Stomach (tissue), 9 donors: ENCODE results near the gene TLK2. TPM values are rescaled to one million over a fixed set of nuclear protein-coding genes. Genes with fewer than 3 reads are reported as not detected.
"Not testable (repeated sequence)": the region's sequence is repeated elsewhere in the genome, so short reads cannot be mapped to it uniquely, and the experiment has no call there.

ENCODE experiments used
- DNase-seq, 2 donors: peaks; one replicate each; pipeline versions ENCODE4 v3.0.0 to v3.0.0-alpha.2; 2013 to 2019
- H3K27ac ChIP-seq, 5 donors: fragments of 200-600 bp in 4 of 5; sonication (generic) in 4 of 5; one replicate each; pipeline ENCODE4 v1.5.1; 2013 to 2019; ENCODE audit warnings: mild to moderate bottlenecking in 1 of 5, moderate library complexity in 1 of 5
- H3K27me3 ChIP-seq, 3 donors: fragments of 200-600 bp; sonication (generic); one replicate each; pipeline ENCODE4 v1.5.1; 2017 to 2019; ENCODE audit warnings: mixed run types in 1 of 3
- H3K36me3 ChIP-seq, 4 donors: fragments of 200-600 bp; sonication (generic); 1 replicate in 3 of 4; 2 replicates in 1 of 4; pipeline ENCODE4 v1.5.1; 2016 to 2019
- H3K4me1 ChIP-seq, 4 donors: fragments of 200-600 bp; sonication (generic); one replicate each; pipeline ENCODE4 v1.5.1; 2016 to 2019
- H3K4me3 ChIP-seq, 4 donors: fragments of 200-600 bp; sonication (generic) in 3 of 4; one replicate each; pipeline ENCODE4 v1.5.1; 2016 to 2019; ENCODE audit warnings: mild to moderate bottlenecking in 1 of 4
- H3K9me3 ChIP-seq, 4 donors: fragments of 200-600 bp; sonication (generic); one replicate each; pipeline ENCODE4 v1.5.1; 2016 to 2019
- EP300 ChIP-seq: sonication (generic); formaldehyde crosslinking; IDR thresholded peaks from one replicate; pipeline ENCODE4 v1.6.1; 2017; ENCODE audit warnings: antibody characterized with exemption
- POLR2A ChIP-seq, 4 donors: fragments of 450-650 bp; IDR thresholded peaks; one replicate each; pipeline ENCODE4 v1.6.1; 2016; ENCODE audit warnings: antibody characterized with exemption in 4 of 4, control low read depth in 2 of 4, mild to moderate bottlenecking in 1 of 4, moderate library complexity in 1 of 4
- POLR2AphosphoS5 ChIP-seq, 3 donors: sonication (generic); formaldehyde crosslinking; IDR thresholded peaks; one replicate each; pipeline ENCODE4 v1.6.1; 2016; ENCODE audit warnings: antibody characterized with exemption in 3 of 3
- WGBS, 5 donors: extraction: QIAGEN DNeasy Blood & Tissue Kit in 3 of 5; methylation state at CpG; one replicate each; pipeline versions ENCODE4 v1.1.5 to v1.1.7; 2013 to 2018; 5-methylcytosine and 5-hydroxymethylcytosine counted together
- intact Hi-C: fragments of 100-400 bp; cut with DNase I; formaldehyde crosslinking; loops from one replicate; pipeline ENCODE4 v1.15.1; 2023; ENCODE audit warnings: low total_unique reads
- polyA plus RNA-seq, 3 donors: library from polyadenylated mRNA; stranded (reverse); fragments of 200-250 nt; gene quantifications; one replicate each; pipeline ENCODE4 v1.2.3, GENCODE V29; 2013
- total RNA-seq, 5 donors: library from RNA; depleted of rRNA; stranded (reverse); fragments of >200 nt; gene quantifications; one replicate each; pipeline versions ENCODE4 v1.1.0 to v1.2.3, GENCODE V29; 2014 to 2016
- TF ChIP-seq, protein P1 (sequence below), 7 experiments: fragments of 450-650 bp in 4 of 7; fragments of 200-600 bp in 3 of 7; sonication (generic) in 3 of 7; IDR thresholded peaks; one replicate each; pipeline ENCODE4 v1.5.1; 2016 to 2019; ENCODE audit warnings: antibody characterized with exemption in 7 of 7, control low read depth in 2 of 7, mild to moderate bottlenecking in 1 of 7
- donor health status: healthy with polysubstance abuse.
- donor health status: Bipolar disorder and iron deficiency.
- donor health status: healthy.

TLK2 gene
- total and polyA plus RNA-seq, 8 donors: 8.6 to 75.3 (median 17.3) TPM

DNA sequence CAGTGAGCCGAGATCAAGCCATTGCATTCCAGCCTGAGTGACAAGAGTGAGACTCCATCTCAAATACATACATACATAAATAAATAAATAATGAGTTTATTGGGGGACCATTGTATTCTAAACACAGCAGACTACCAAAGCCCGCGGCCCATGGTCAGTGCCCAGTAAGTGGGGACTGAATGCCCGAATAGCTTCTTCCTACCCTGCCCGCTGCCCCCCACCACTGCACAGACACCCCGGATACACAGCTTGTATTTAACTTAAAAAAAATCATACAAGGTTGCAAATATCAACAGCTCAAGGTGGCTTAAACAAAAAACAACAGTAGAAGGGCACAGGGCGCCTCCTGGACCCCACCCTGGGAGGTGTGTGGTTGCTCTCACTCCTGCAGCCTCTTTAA, 22.6 kb upstream of the TLK2 start:
- TF ChIP-seq POLR2AphosphoS5 (IDR thresholded peaks at IDR 0.05): no peak
- no peak for TF ChIP-seq POLR2A (IDR thresholded peaks at IDR 0.05)
- TF ChIP-seq, protein P1, sequence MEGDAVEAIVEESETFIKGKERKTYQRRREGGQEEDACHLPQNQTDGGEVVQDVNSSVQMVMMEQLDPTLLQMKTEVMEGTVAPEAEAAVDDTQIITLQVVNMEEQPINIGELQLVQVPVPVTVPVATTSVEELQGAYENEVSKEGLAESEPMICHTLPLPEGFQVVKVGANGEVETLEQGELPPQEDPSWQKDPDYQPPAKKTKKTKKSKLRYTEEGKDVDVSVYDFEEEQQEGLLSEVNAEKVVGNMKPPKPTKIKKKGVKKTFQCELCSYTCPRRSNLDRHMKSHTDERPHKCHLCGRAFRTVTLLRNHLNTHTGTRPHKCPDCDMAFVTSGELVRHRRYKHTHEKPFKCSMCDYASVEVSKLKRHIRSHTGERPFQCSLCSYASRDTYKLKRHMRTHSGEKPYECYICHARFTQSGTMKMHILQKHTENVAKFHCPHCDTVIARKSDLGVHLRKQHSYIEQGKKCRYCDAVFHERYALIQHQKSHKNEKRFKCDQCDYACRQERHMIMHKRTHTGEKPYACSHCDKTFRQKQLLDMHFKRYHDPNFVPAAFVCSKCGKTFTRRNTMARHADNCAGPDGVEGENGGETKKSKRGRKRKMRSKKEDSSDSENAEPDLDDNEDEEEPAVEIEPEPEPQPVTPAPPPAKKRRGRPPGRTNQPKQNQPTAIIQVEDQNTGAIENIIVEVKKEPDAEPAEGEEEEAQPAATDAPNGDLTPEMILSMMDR (IDR thresholded peaks at IDR 0.05): no peak
- no peak for TF ChIP-seq EP300

DNA sequence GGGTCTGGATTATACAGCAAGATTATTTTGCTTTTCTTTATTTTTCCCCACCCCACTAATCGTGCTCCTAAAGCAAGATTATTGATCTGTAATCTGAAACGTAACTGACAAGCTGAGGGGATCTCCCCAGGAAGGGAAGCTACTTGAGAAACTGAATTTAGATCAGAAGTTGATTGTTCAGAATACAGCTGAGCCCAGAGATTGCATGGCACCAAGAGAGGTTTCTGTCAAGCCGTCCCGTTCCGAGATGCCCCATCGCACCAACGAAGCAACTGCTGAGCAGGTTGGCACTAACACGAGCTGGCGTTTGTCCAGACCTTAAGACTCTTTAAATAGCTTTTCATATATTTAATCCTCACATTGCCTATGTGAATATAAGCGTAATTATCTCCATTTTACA, 20.1 kb upstream of the TLK2 start:
- H3K4me1 ChIP-seq, H3K9me3 ChIP-seq, H3K4me3 ChIP-seq, H3K27ac ChIP-seq, H3K36me3 ChIP-seq, H3K27me3 ChIP-seq, DNase-seq, intact Hi-C loops: not testable (repeated sequence)
- 67 to 76% (median 75%) methylated on average over 10 of the region's 10 CpGs for WGBS, 5 donors

More for the DNA sequence above, 22.6 kb upstream of the TLK2 start:
- 86 to 93% (median 91%) methylated on average over 7 of the region's 7 CpGs for WGBS, 5 donors
- no peak for DNase-seq
- intact Hi-C loops: no loop called here
- Histone ChIP-seq H3K27me3 (no peaks in the 10 kb centered on the region), H3K4me3 (no peak overlapping the region), H3K27ac (no peak overlapping the region), H3K36me3 (peaks cover 0 to 6% (median 0%) of the 10 kb centered on the region in 4 donors), H3K4me1 (no peaks in the 10 kb centered on the region), H3K9me3 (no peaks in the 10 kb centered on the region)

DNA sequence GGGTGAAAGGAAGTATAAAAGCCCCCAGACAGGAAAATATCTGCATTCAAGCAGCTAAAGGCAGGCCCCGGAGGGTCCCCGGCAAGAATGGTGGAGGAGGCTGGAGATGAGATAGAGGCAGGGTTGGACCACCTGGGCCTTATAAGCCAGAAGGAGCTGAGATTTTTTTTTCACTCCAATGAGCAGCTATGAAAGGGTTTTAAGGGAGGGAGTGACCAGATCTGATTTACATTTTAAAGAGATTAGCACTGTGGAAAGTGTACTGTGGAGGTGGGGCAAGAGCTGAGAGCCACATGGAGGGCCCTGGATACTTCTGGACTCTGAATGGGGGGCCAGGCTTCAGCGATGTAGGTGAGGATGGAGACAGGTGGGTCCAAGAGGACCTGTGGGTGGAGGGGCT, 14.2 kb upstream of the TLK2 start:
- H3K4me1 ChIP-seq, DNase-seq, H3K36me3 ChIP-seq, H3K27ac ChIP-seq, H3K9me3 ChIP-seq, H3K4me3 ChIP-seq, intact Hi-C loops, H3K27me3 ChIP-seq: not testable (repeated sequence)
- 71 to 88% (median 76%) methylated on average over 2 to 3 of the region's 3 CpGs for WGBS, 5 donors

DNA sequence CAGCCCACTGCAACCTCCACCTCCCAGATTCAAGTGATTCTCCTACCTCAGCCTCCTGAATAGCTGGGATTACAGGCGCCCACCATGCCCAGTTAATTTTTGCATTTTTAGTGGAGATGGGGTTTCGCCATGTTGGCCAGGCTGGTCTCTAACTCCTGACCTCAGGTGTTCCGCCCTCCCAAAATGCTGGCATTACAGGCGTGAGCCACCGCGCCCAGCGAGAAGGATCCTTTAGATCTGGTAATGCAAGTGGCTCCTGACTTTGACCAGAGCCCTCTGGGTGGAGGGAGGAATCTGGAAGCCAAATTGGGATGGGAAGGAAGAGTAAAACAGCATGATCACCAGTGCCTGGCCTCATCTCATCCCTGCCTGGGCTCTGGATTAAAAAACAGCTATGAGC, 13.4 kb upstream of the TLK2 start:
- H3K9me3 ChIP-seq, H3K4me1 ChIP-seq, DNase-seq, H3K27me3 ChIP-seq, intact Hi-C loops, H3K4me3 ChIP-seq, H3K36me3 ChIP-seq, H3K27ac ChIP-seq: not testable (repeated sequence)
- WGBS, 5 donors: 92 to 97% (median 95%) methylated on average over 7 of the region's 7 CpGs

DNA sequence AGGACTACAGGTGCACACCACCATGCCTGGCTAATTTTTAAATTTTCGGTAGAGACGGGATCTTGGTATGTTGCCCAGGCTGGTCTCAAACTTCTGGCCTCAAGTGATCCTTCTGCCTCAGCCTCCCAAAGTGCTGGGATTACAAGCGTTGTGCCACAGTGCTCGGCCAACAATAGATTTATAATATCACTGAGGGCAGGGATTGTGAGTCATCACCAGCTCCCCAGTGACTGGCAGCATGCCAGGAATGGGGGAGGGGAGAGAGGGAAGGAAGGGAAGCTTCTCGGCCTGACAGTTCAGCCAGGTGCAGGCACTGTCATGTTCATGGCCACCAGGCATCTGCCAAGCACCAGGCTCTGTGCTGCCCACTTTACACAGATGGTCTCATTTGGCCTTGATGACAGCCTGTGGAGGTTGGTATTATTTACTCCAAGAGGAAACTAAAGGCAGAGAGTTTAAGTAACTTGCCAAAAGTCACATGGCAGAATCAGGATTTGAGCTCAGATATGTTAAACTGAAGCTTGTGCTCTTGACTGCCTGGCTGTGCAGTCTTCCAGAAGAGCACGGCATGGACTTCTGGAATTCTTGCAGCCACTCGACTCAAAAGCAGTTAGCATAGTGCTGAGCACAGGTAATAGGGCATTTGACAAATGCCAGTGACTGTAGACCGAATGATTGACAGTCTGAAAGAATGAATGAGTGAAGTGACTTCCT, 7.8 kb upstream of the TLK2 start:
- peak overlapping the region in 2 of 5 donors; percentile 20 to 23 for H3K27ac ChIP-seq
- H3K27me3 ChIP-seq, H3K4me3 ChIP-seq, H3K9me3 ChIP-seq, intact Hi-C loops, H3K4me1 ChIP-seq, H3K36me3 ChIP-seq: not testable (repeated sequence)
- peak; percentile 68 to 70 for DNase-seq
- TF ChIP-seq POLR2AphosphoS5 (IDR thresholded peaks at IDR 0.05): peak in 1 of 3 donors; percentile 44
- 40 to 53% (median 49%) methylated on average over 5 to 6 of the region's 8 CpGs for WGBS, 5 donors

DNA sequence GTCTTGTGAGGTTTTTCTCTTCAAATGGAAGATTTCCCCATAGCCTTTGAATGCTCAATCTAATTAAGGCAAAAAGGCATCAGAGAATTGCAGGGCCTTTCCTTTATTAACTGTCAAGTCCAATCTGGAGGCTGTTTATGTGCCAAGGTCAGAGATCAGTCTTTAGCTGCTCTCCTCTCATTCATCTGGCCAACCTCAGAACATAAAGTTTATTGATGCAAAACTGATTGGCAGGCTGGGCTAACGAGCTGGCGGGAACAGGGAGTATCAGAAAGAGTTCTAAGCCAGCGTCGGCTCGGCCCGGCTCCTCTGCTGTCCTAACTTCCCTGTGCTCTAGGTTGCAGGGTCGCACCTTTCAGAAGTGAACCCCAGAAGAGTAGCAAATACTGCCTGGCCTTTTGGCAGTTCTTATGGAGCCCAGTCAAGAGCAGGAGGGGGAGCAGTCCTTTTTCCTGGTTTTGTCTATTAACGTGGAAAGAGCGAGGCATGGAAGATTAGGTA, 7.2 kb upstream of the TLK2 start:
- intact Hi-C loops, DNase-seq, H3K9me3 ChIP-seq, H3K36me3 ChIP-seq, H3K27me3 ChIP-seq, H3K4me1 ChIP-seq, H3K4me3 ChIP-seq, H3K27ac ChIP-seq: not testable (repeated sequence)
- 47 to 67% (median 57%) methylated on average over 7 to 9 of the region's 9 CpGs for WGBS, 5 donors

DNA sequence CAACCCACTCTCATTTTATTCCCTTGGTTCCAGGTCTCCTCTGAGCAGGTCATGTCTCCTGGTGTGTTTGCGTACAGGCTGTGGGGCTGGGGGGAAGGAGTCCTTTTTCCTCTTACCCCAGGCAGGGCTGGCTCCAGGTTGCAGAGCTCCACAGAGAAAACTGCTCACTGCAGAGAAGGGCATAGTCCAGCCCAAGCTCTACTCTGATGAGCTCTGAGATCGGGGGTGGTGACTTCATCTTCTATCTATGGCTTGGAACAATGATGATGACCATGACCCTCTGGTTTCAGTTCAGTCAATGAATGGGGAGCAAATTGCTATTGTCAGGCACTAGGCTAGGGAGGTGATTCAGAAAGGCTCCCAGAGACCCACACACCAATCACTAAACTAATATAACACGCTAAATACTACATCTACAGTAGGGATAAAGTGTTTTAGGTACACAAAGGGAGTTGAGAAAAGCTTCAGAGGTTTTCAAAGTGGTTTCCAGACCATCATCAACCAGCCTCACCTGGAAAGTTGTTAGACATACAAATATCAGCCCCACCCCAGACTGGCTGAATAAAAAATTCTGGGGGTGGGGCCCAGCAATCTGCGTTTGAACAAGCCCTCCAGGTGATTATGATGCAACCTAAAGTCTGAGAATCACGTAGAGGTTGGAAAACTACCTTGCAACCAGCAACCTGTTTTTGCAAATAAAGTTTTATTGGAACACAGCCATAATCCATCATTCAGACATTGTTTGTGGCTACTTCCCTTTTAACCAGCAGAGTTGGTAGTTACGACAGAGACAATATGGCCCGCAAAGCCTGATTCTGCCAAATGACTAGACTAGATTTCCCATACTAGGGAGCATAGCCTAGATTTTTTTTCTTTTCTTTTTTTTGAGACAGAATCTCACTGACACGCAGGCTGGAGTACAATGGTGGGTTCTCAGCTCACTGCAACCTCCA, 5.3 kb upstream of the TLK2 start:
- H3K9me3 ChIP-seq, intact Hi-C loops, DNase-seq, H3K4me3 ChIP-seq, H3K27me3 ChIP-seq, H3K27ac ChIP-seq, H3K36me3 ChIP-seq: not testable (repeated sequence)
- peaks cover 5 to 18% (median 13%) of the 10 kb centered on the region in 4 donors for H3K4me1 ChIP-seq
- 75 to 87% (median 81%) methylated on average over 7 to 8 of the region's 8 CpGs for WGBS, 5 donors

DNA sequence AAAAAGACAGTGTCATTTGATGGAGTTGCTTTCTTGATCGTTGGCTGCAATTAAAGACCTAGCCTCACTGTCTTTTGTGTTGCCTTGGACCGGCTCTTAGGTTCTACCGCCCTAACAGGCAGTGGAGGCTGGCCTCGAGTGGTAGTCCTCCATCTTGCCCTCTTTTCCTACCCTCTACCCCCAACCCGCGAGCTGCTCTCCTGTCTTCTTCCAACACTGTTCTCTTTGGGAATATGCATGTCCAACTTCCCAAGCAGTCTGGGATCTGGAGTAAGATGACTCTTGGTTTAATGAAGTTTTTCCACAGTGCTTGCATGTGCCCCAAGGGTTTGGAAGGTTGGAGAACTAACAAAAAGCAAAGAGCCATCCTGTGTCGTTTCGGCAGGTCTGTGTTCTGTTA, 1.5 kb upstream of the TLK2 start:
- H3K27ac ChIP-seq: peak overlapping the region in 3 of 5 donors; percentile 87 to 98 (median 97)
- DNase-seq, H3K9me3 ChIP-seq, intact Hi-C loops, H3K27me3 ChIP-seq, H3K36me3 ChIP-seq: not testable (repeated sequence)
- H3K4me1 ChIP-seq: peaks cover 17 to 33% (median 27%) of the 10 kb centered on the region in 4 donors
- peak overlapping the region in 3 of 4 donors; percentile 51 to 95 (median 77) for H3K4me3 ChIP-seq
- WGBS, 5 donors: 85 to 96% (median 92%) methylated on average over 8 of the region's 8 CpGs

DNA sequence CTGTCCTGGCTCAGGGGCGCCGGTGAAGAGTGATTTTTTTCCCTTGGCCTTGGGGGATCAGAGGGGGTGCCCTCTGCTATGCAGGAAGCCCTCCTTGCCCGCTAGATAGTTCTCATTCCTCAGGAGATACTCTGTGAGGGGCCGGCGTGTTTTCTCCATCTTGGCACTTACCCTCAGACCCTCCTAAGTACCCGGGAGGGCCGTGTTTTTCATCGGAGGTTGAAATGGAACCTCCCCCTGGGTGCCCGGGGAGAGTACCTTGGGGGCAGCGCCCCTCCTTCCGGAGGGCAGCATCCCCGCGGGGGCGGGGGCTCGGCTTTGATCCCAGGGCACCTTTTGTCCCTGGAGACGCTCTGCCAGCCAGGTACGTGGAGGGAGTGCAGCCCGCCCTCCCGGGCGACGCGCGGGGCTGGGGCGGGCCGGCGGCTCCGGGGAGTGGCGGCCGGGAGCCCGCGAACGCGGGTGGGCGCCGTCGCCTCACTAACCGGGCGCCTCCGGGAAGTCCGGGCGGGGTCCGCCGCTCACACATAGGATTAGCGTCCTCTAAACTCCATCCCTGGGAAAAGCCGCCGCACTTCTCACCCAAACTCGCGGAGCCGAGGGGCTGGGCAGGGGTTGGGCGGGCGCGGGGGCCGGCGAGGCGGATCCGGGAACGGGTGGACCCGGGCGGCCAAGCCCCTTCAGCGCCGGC, 762 bp upstream of the TLK2 start:
- WGBS, 5 donors: 1 to 7% (median 2%) methylated on average over 14 to 61 of the region's 61 CpGs
- H3K27ac ChIP-seq: peak overlapping the region; percentile 87 to 98 (median 97)
- intact Hi-C loops: not testable (repeated sequence)

More for the DNA sequence above, 762 bp upstream of the TLK2 start:
- peaks cover 17 to 41% (median 33%) of the 10 kb centered on the region in 4 donors for H3K4me1 ChIP-seq
- not testable (repeated sequence) for H3K27me3 ChIP-seq, H3K9me3 ChIP-seq
- peak; percentile 37 to 73 for DNase-seq
- H3K36me3 ChIP-seq: peaks cover 0 to 17% (median 12%) of the 10 kb centered on the region in 4 donors
- peak overlapping the region; percentile 51 to 95 (median 80) for H3K4me3 ChIP-seq
